K562 (cell line): ENCODE results near the gene DDX5. TPM values are rescaled to one million over a fixed set of nuclear protein-coding genes. Genes with fewer than 3 reads are reported as not detected.

ENCODE experiments used
- CEBPG ChIP-seq, 3 experiments: fragments of 200-800 bp in 1 of 3; sonication (Bioruptor generic) in 1 of 3; sonication (generic) in 1 of 3; formaldehyde crosslinking in 1 of 3; IDR thresholded peaks in 2 of 3; conservative IDR thresholded peaks in 1 of 3; 2 replicates each; pipeline versions ENCODE4 v1.6.1 to v1.8.0; 2016 to 2022; ENCODE audit warnings: missing compliant biosample characterization in 2 of 3, missing genetic modification characterization in 2 of 3, mild to moderate bottlenecking in 1 of 3, missing genetic modification reagents in 1 of 3
- EWSR1 ChIP-seq: fragments of 450-650 bp; IDR thresholded peaks from 2 replicates; pipeline ENCODE4 v1.6.1; 2018; ENCODE audit warnings: borderline replicate concordance, mild to moderate bottlenecking, low read depth, moderate library complexity; ENCODE audit not compliant: partially characterized antibody
- JUN ChIP-seq, 2 experiments: sonication (generic) in 1 of 2; formaldehyde crosslinking in 1 of 2; IDR thresholded peaks; 2 replicates each; pipeline versions ENCODE4 v1.6.1 to v1.8.0; 2012 to 2022; ENCODE audit warnings: borderline replicate concordance in 2 of 2, mild to moderate bottlenecking in 2 of 2, improper control_type of control experiment in 1 of 2, low read depth in 1 of 2, low read length in 1 of 2, missing genetic modification reagents in 1 of 2
- POLR2AphosphoS2 ChIP-seq: IDR thresholded peaks from 2 replicates; pipeline ENCODE4 v1.6.1; 2012; ENCODE audit warnings: low read length, improper control_type of control experiment
- RAD21 ChIP-seq, 2 experiments: fragments of 250-450 bp in 1 of 2; fragments of 450-650 bp in 1 of 2; sonication (Bioruptor Pico) in 1 of 2; formaldehyde crosslinking in 1 of 2; IDR thresholded peaks in 1 of 2; conservative IDR thresholded peaks in 1 of 2; 2 replicates each; pipeline versions ENCODE4 v1.4.0 to v1.8.0; 2020 to 2022; ENCODE audit warnings: mild to moderate bottlenecking in 2 of 2, moderate library complexity in 1 of 2
- RBM22 ChIP-seq: fragments of 200-400 bp; formaldehyde crosslinking; IDR thresholded peaks from 2 replicates; pipeline ENCODE4 v1.6.1; 2018; ENCODE audit warnings: low read length, low read depth; ENCODE audit not compliant: poor library complexity, severe bottlenecking
- YBX1 ChIP-seq: fragments of 450-650 bp; IDR thresholded peaks from 2 replicates; pipeline ENCODE4 v1.7.1; 2016; ENCODE audit warnings: mild to moderate bottlenecking
- ZNF146 ChIP-seq: IDR thresholded peaks from one replicate; pipeline ENCODE4 v1.6.1; 2018; ENCODE audit warnings: missing compliant biosample characterization; ENCODE audit not compliant: unreplicated experiment
- polyA plus RNA-seq, 8 experiments: library from polyadenylated mRNA; depleted of rRNA in 4 of 8; stranded (reverse) in 5 of 8; unstranded in 3 of 8; fragments of >200 nt; fragmentation: Nextera tagmentation in 2 of 8; fragmentation: Illumina TruSeq in 1 of 8; extraction: Ambion mirVana in 2 of 8; extraction: Trizol in 1 of 8; gene quantifications; 2 replicates each; pipeline versions ENCODE4 v1.2.1 to v1.2.3, GENCODE V29; 2011 to 2014; ENCODE audit warnings: inconsistent platforms in 1 of 8, missing spikeins in 1 of 8
- total RNA-seq, 7 experiments: library from RNA; depleted of rRNA in 6 of 7; stranded (reverse); fragments of >200 nt in 6 of 7; fragmentation: Illumina TruSeq in 2 of 7; extraction: Trizol in 2 of 7; gene quantifications; 2 replicates each; pipeline versions ENCODE4 v1.2.1 to v1.2.3, GENCODE V29; 2011 to 2021; ENCODE audit warnings: low replicate concordance in 1 of 7
- TF ChIP-seq, protein P1 (sequence below), 2 experiments: fragments of 450-650 bp in 1 of 2; sonication (generic) in 1 of 2; formaldehyde crosslinking; conservative IDR thresholded peaks; 2 replicates each; pipeline versions ENCODE4 v1.4.0 to v1.8.1; 2020 to 2022; ENCODE audit warnings: mild to moderate bottlenecking in 1 of 2, missing genetic modification reagents in 1 of 2
- TF ChIP-seq, protein P2 (sequence below): fragments of 250-450 bp; sonication (Bioruptor Pico); IDR thresholded peaks from 2 replicates; pipeline ENCODE4 v1.8.0; 2022; ENCODE audit warnings: inconsistent platforms
- TF ChIP-seq, protein P3 (sequence below): IDR thresholded peaks from 3 replicates; pipeline ENCODE4 v1.6.1; 2011; ENCODE audit warnings: borderline replicate concordance, mild to moderate bottlenecking, moderate library complexity; ENCODE audit not compliant: insufficient read length; ENCODE audit errors: extremely low read depth
- TF ChIP-seq, protein P4 (sequence below): fragments of 250-450 bp; sonication (Bioruptor Pico); IDR thresholded peaks from 2 replicates; pipeline ENCODE4 v1.6.1; 2021; ENCODE audit warnings: mild to moderate bottlenecking
- TF ChIP-seq, protein P5 (sequence below): conservative IDR thresholded peaks from 2 replicates; pipeline ENCODE4 v1.6.1; 2011; ENCODE audit warnings: low read depth, mild to moderate bottlenecking, low read length; ENCODE audit not compliant: control insufficient read depth
- TF ChIP-seq, protein P6 (sequence below): sonication (generic); formaldehyde crosslinking; IDR thresholded peaks from 2 replicates; pipeline ENCODE4 v1.8.1; 2023; ENCODE audit warnings: mild to moderate bottlenecking, missing genetic modification reagents

DDX5 gene
- total and polyA plus RNA-seq, 9 of the 15 experiments (the other 6 are each of a cell fraction or from before 2014, with no cell fraction given) = 306 to 1,639 (median 604) TPM

DNA sequence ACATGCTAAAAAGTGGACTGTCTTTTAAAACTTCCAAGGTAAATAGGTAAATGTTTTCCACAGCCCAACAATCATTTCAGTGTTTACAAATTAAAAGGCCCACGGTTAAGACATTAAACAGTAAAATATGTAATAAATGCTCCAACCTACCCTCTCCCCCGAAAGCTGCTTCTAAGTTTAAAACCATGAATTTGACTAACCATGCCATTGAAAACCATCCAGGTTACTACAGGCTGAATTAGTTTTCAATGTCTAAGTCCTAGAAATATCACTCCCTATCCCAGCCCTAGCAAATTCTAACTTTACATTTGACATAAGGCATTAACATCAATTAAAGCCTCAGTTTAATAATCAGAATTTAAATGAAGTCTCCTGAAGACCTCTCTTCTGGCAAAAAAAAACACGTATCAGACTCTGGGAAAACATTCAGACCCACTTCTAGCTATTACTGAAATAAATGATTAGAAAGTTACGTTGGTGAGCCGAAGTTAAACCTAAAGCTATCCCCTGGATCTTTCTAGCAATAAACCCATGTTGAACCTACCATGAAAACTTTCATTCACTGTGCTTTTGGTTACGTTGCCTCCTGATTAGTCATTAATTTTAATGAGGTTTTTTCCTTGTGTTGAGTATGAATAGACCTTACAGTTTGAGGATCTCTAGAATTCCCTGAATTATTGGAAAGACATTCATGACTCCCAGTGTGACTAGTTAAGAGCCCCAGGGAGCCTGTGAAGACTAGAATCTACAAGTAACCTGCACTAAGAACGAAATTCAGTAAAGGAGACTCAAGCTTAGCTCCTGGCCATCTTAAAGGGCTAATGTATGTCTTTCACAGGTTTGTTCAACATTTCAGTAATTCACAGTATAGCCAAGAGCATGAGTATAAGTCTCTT, 7.5 kb downstream of the DDX5 start (continued):
- TF ChIP-seq, protein P1, sequence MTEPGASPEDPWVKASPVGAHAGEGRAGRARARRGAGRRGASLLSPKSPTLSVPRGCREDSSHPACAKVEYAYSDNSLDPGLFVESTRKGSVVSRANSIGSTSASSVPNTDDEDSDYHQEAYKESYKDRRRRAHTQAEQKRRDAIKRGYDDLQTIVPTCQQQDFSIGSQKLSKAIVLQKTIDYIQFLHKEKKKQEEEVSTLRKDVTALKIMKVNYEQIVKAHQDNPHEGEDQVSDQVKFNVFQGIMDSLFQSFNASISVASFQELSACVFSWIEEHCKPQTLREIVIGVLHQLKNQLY (CRISPR knock-in tag; conservative IDR thresholded peaks at IDR 0.05) = no peak
- TF ChIP-seq RBM22 (peak; percentile 74), YBX1 (no peak), EWSR1 (peak; percentile 63), ZNF146 (no peak), JUN (IDR thresholded peaks at IDR 0.05; ENCODE audit: borderline replicate concordance, low read depth, low read length) (no peak), JUN (CRISPR knock-in tag; IDR thresholded peaks at IDR 0.05; ENCODE audit: borderline replicate concordance) (no peak), CEBPG (CRISPR knock-in tag; IDR thresholded peaks at IDR 0.05) (no peak), CEBPG (tag; conservative IDR thresholded peaks at IDR 0.05 in 1 of 2, IDR thresholded peaks at IDR 0.05 in 1 of 2) (no peak), POLR2AphosphoS2 (peak; percentile 92), RAD21 (CRISPR knock-in tag; conservative IDR thresholded peaks at IDR 0.05 in 1 of 2, IDR thresholded peaks at IDR 0.05 in 1 of 2) (no peak)
- TF ChIP-seq, protein P2, sequence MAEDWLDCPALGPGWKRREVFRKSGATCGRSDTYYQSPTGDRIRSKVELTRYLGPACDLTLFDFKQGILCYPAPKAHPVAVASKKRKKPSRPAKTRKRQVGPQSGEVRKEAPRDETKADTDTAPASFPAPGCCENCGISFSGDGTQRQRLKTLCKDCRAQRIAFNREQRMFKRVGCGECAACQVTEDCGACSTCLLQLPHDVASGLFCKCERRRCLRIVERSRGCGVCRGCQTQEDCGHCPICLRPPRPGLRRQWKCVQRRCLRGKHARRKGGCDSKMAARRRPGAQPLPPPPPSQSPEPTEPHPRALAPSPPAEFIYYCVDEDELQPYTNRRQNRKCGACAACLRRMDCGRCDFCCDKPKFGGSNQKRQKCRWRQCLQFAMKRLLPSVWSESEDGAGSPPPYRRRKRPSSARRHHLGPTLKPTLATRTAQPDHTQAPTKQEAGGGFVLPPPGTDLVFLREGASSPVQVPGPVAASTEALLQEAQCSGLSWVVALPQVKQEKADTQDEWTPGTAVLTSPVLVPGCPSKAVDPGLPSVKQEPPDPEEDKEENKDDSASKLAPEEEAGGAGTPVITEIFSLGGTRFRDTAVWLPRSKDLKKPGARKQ = no peak
- TF ChIP-seq, protein P3, sequence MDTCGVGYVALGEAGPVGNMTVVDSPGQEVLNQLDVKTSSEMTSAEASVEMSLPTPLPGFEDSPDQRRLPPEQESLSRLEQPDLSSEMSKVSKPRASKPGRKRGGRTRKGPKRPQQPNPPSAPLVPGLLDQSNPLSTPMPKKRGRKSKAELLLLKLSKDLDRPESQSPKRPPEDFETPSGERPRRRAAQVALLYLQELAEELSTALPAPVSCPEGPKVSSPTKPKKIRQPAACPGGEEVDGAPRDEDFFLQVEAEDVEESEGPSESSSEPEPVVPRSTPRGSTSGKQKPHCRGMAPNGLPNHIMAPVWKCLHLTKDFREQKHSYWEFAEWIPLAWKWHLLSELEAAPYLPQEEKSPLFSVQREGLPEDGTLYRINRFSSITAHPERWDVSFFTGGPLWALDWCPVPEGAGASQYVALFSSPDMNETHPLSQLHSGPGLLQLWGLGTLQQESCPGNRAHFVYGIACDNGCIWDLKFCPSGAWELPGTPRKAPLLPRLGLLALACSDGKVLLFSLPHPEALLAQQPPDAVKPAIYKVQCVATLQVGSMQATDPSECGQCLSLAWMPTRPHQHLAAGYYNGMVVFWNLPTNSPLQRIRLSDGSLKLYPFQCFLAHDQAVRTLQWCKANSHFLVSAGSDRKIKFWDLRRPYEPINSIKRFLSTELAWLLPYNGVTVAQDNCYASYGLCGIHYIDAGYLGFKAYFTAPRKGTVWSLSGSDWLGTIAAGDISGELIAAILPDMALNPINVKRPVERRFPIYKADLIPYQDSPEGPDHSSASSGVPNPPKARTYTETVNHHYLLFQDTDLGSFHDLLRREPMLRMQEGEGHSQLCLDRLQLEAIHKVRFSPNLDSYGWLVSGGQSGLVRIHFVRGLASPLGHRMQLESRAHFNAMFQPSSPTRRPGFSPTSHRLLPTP = no peak
- TF ChIP-seq, protein P4, sequence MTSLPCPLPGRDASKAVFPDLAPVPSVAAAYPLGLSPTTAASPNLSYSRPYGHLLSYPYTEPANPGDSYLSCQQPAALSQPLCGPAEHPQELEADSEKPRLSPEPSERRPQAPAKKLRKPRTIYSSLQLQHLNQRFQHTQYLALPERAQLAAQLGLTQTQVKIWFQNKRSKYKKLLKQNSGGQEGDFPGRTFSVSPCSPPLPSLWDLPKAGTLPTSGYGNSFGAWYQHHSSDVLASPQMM = no peak
- TF ChIP-seq, protein P5, sequence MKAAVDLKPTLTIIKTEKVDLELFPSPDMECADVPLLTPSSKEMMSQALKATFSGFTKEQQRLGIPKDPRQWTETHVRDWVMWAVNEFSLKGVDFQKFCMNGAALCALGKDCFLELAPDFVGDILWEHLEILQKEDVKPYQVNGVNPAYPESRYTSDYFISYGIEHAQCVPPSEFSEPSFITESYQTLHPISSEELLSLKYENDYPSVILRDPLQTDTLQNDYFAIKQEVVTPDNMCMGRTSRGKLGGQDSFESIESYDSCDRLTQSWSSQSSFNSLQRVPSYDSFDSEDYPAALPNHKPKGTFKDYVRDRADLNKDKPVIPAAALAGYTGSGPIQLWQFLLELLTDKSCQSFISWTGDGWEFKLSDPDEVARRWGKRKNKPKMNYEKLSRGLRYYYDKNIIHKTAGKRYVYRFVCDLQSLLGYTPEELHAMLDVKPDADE = no peak
- TF ChIP-seq, protein P6, sequence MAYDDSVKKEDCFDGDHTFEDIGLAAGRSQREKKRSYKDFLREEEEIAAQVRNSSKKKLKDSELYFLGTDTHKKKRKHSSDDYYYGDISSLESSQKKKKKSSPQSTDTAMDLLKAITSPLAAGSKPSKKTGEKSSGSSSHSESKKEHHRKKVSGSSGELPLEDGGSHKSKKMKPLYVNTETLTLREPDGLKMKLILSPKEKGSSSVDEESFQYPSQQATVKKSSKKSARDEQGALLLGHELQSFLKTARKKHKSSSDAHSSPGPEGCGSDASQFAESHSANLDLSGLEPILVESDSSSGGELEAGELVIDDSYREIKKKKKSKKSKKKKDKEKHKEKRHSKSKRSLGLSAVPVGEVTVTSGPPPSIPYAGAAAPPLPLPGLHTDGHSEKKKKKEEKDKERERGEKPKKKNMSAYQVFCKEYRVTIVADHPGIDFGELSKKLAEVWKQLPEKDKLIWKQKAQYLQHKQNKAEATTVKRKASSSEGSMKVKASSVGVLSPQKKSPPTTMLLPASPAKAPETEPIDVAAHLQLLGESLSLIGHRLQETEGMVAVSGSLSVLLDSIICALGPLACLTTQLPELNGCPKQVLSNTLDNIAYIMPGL (CRISPR knock-in tag) = no peak
